ENCODE data around the gene ZNF718. TPM values are rescaled to one million over a fixed set of nuclear protein-coding genes. Genes with fewer than 3 reads are reported as not detected.

Gene ZNF718
- total and polyA plus RNA-seq, 2 of the 8 experiments (the other 6 are each of a cell fraction or from before 2014, with no cell fraction given): 3.3 to 19.5 TPM

Other genes starting within 250 kb of the ZNF718 start
- 20.3 and 22.5 TPM in 2 replicates for gene ZNF595, start 71.2 kb upstream of the ZNF718 start, total RNA-seq (2021; fragmentation: NEBNext Ultra II Directional; extraction: Animal tissue kit (Norgen Biotek cat#: 25700))
- 2.4 and 3.3 TPM in 2 replicates for gene ZNF595, start 71.2 kb upstream of the ZNF718 start, polyA plus RNA-seq (2011; rRNA removed)
- gene ZNF732, start 181.0 kb downstream of the ZNF718 start, total RNA-seq (2021; fragmentation: NEBNext Ultra II Directional; extraction: Animal tissue kit (Norgen Biotek cat#: 25700)): 33.3 and 35.7 TPM in 2 replicates
- 1.3 and 1.9 TPM in 2 replicates for gene ZNF732, start 181.0 kb downstream of the ZNF718 start, polyA plus RNA-seq (2011; rRNA removed)
- 45.9 and 50.8 TPM in 2 replicates for gene ZNF141, start 213.3 kb downstream of the ZNF718 start, total RNA-seq (2021; fragmentation: NEBNext Ultra II Directional; extraction: Animal tissue kit (Norgen Biotek cat#: 25700))
- gene ZNF141, start 213.3 kb downstream of the ZNF718 start, polyA plus RNA-seq (2011; rRNA removed): 5.0 and 8.5 TPM in 2 replicates